ENCODE measurements around the gene KCNA5.

- TF ChIP-seq POLR2A (IDR thresholded peaks at IDR 0.05): no peak
- no peak for TF ChIP-seq CTCF (IDR thresholded peaks at IDR 0.05)
These were observed 9.1 kb upstream of the KCNA5 start for GRCh38 chr12:5034603-5035002.

Measured in uterus (tissue), 2 donors.